Measurements from ENCODE around the gene PRR20D. TPM values are rescaled to one million over a fixed set of nuclear protein-coding genes. Genes with fewer than 3 reads are reported as not detected.
"Not testable (repeated sequence)": the region's sequence is repeated elsewhere in the genome, so short reads cannot be mapped to it uniquely, and the experiment has no call there.

Gene PRR20D
- not detected in 2 replicates for polyA plus RNA-seq (2012; rRNA removed)
- polyA plus RNA-seq (2012; cell fraction: cytosol; rRNA removed): not detected in 2 replicates
- polyA plus RNA-seq (2012; cell fraction: nucleus; rRNA removed): not detected in 2 replicates

GRCh38 chr13:57160332-57160731, at the start of gene PRR20D:
TSS of gene PRR20D (plus strand) at chr13:57160632. CDS start at chr13:57161019, 387 bp downstream.
- POLR2A ChIA-PET, CTCF ChIA-PET: not testable (repeated sequence)
- no CpG with 5 or more reads among the region's 22 CpGs for WGBS (ENCODE audit: low lambda C conversion rate)

GRCh38 chr13:57114945-57115344, 45.5 kb upstream of the PRR20D start:
- Histone ChIP-seq H3K9me3 (no peaks in the 10 kb centered on the region), H3K4me3 (ENCODE audit: low read depth in 2 of 2, low read length in 1 of 2) (no peak overlapping the region), H2AFZ (ENCODE audit: low read depth) (no peak overlapping the region), H3K27me3 (ENCODE audit: insufficient read depth) (no peaks in the 10 kb centered on the region), H3F3A (replicated peaks; ENCODE audit: insufficient read depth) (no peaks in the 10 kb centered on the region), H3K79me2 (ENCODE audit: insufficient read depth) (no peaks in the 10 kb centered on the region), H3K9ac (no peak overlapping the region), H3K9me2 (no peaks in the 10 kb centered on the region), H3K36me3 (replicated peaks in 1 of 2; ENCODE audit: control insufficient read depth in 1 of 2, insufficient read depth in 2 of 2, low read length in 1 of 2) (no peaks in the 10 kb centered on the region), H4K20me1 (ENCODE audit: insufficient read depth) (no peaks in the 10 kb centered on the region), H3K4me2 (no peak overlapping the region), H3K4me1 (ENCODE audit: control insufficient read depth in 1 of 2, insufficient read depth in 2 of 2, low read depth in 1 of 2, low read length in 1 of 2) (no peaks in the 10 kb centered on the region), H3K27ac (ENCODE audit: low read depth in 2 of 2, low read length in 1 of 2) (no peak overlapping the region)
- POLR2A ChIA-PET: no interaction called here
- CTCF ChIA-PET: no interaction called here
- WGBS (ENCODE audit: low lambda C conversion rate): 21% methylated on average over 4 of the region's 4 CpGs
- TF ChIP-seq NRF1 (IDR thresholded peaks at IDR 0.05; ENCODE audit: low read depth, low read length) (no peak), ZBTB33 (IDR thresholded peaks at IDR 0.05; ENCODE audit: borderline replicate concordance, low read depth) (no peak), POLR2AphosphoS5 (IDR thresholded peaks at IDR 0.05; ENCODE audit: low read depth, low read length) (no peak), RXRA (IDR thresholded peaks at IDR 0.05; ENCODE audit: borderline replicate concordance, low read depth) (no peak), SIN3A (IDR thresholded peaks at IDR 0.05; ENCODE audit: borderline replicate concordance, low read depth, low read length) (no peak), RFX5 (IDR thresholded peaks at IDR 0.05; ENCODE audit: low read length) (no peak), TEAD4 (IDR thresholded peaks at IDR 0.05; ENCODE audit: borderline replicate concordance, insufficient read depth) (no peak), FOXM1 (IDR thresholded peaks at IDR 0.05; ENCODE audit: low read depth) (no peak), MXI1 (IDR thresholded peaks at IDR 0.05; ENCODE audit: low read depth, low read length) (no peak), REST (IDR thresholded peaks at IDR 0.05; ENCODE audit: low read depth, low read length) (no peak), JUND (IDR thresholded peaks at IDR 0.05) (no peak), NFIC (IDR thresholded peaks at IDR 0.05; ENCODE audit: borderline replicate concordance) (no peak), FOXJ3 (CRISPR knock-in tag; IDR thresholded peaks at IDR 0.05) (no peak)
- DNase-seq: no peak

More at GRCh38 chr13:57160332-57160731, at the start of gene PRR20D:
- H3K79me2 ChIP-seq (ENCODE audit: insufficient read depth); H3K4me1 ChIP-seq (ENCODE audit: control insufficient read depth in 1 of 2, insufficient read depth in 2 of 2, low read depth in 1 of 2, low read length in 1 of 2); H3K4me3 ChIP-seq (ENCODE audit: low read depth in 2 of 2, low read length in 1 of 2); H3K36me3 ChIP-seq (replicated peaks in 1 of 2; ENCODE audit: control insufficient read depth in 1 of 2, insufficient read depth in 2 of 2, low read length in 1 of 2); DNase-seq; H3K9me2 ChIP-seq; H3F3A ChIP-seq (replicated peaks; ENCODE audit: insufficient read depth); H3K4me2 ChIP-seq; H4K20me1 ChIP-seq (ENCODE audit: insufficient read depth); H3K27me3 ChIP-seq (ENCODE audit: insufficient read depth); H3K9ac ChIP-seq; H2AFZ ChIP-seq (ENCODE audit: low read depth); H3K27ac ChIP-seq (ENCODE audit: low read depth in 2 of 2, low read length in 1 of 2); H3K9me3 ChIP-seq: not testable (repeated sequence)
